GM23338 (cell line): Measurements from ENCODE around the gene ANKRD63. TPM values are rescaled to one million over a fixed set of nuclear protein-coding genes. Genes with fewer than 3 reads are reported as not detected.

Source experiments
- ATAC-seq: fragments of 200-7000 bp; cut with Tn5 transposase; 3 replicates; pipeline ENCODE4 v1.9.1; 2020
- DNase-seq: peaks from one replicate; pipeline ENCODE4 v3.0.0-alpha.2; 2015; ENCODE audit warnings: low spot score
- H2AFZ ChIP-seq: fragments of 200-600 bp; sonication (generic); 2 replicates; pipeline ENCODE4 v1.8.0; 2016; ENCODE audit warnings: antibody characterized with exemption, mild to moderate bottlenecking, moderate library complexity
- H3F3A ChIP-seq: fragments of 200-600 bp; sonication (generic); replicated peaks from 2 replicates; pipeline ENCODE4 v1.8.0; 2017; ENCODE audit warnings: antibody characterized with exemption, mixed run types, low read depth
- H3K27ac ChIP-seq: fragments of 200-600 bp; sonication (generic); 2 replicates; pipeline ENCODE4 v1.6.1; 2016; ENCODE audit warnings: low read depth
- H3K27me3 ChIP-seq: fragments of 200-600 bp; sonication (generic); 2 replicates; pipeline ENCODE4 v1.8.0; 2016; ENCODE audit warnings: mild to moderate bottlenecking, mixed run types, moderate library complexity; ENCODE audit not compliant: insufficient read depth
- H3K36me3 ChIP-seq: fragments of 200-600 bp; sonication (generic); 2 replicates; pipeline ENCODE4 v1.8.0; 2016; ENCODE audit warnings: mild to moderate bottlenecking; ENCODE audit not compliant: insufficient read depth
- H3K4me1 ChIP-seq: fragments of 200-600 bp; sonication (generic); 2 replicates; pipeline ENCODE4 v1.8.0; 2016; ENCODE audit warnings: mild to moderate bottlenecking, moderate library complexity; ENCODE audit not compliant: insufficient read depth
- H3K4me2 ChIP-seq: fragments of 200-600 bp; sonication (generic); 2 replicates; pipeline ENCODE4 v1.7.1; 2017; ENCODE audit warnings: mixed run types
- H3K4me3 ChIP-seq: fragments of 200-600 bp; sonication (generic); 2 replicates; pipeline ENCODE4 v1.6.1; 2016; ENCODE audit warnings: mixed run types
- H3K79me2 ChIP-seq: fragments of 200-600 bp; sonication (generic); replicated peaks from 2 replicates; pipeline ENCODE4 v1.8.0; 2017; ENCODE audit warnings: mild to moderate bottlenecking; ENCODE audit not compliant: insufficient read depth
- H3K9me2 ChIP-seq: fragments of 200-600 bp; sonication (generic); 2 replicates; pipeline ENCODE4 v1.8.0; 2017; ENCODE audit not compliant: insufficient read depth
- H4K20me1 ChIP-seq: fragments of 200-600 bp; sonication (generic); replicated peaks from 2 replicates; pipeline ENCODE4 v1.8.0; 2017; ENCODE audit warnings: mild to moderate bottlenecking; ENCODE audit not compliant: insufficient read depth
- H3K27ac Mint-ChIP-seq: 2 replicates; pipeline ENCODE4 v1.8.0; 2020; ENCODE audit warnings: inconsistent platforms, mild to moderate bottlenecking, moderate library complexity, mixed read lengths
- H3K27me3 Mint-ChIP-seq: 3 replicates; pipeline ENCODE4 v1.8.0; 2022; ENCODE audit warnings: low read depth, mild to moderate bottlenecking, moderate library complexity, mixed read lengths, inconsistent platforms; ENCODE audit not compliant: insufficient read depth, poor library complexity
- H3K36me3 Mint-ChIP-seq: 3 replicates; pipeline ENCODE4 v1.8.0; 2021; ENCODE audit warnings: low read depth, mild to moderate bottlenecking, inconsistent platforms, moderate library complexity, mixed read lengths
- H3K4me1 Mint-ChIP-seq: 3 replicates; pipeline ENCODE4 v1.8.0; 2020; ENCODE audit warnings: mild to moderate bottlenecking, inconsistent platforms, mixed read lengths
- H3K4me3 Mint-ChIP-seq: 3 replicates; pipeline ENCODE4 v1.8.0; 2021; ENCODE audit warnings: moderate library complexity, mild to moderate bottlenecking, inconsistent platforms, mixed read lengths
- H3K9me3 Mint-ChIP-seq: 3 replicates; pipeline ENCODE4 v1.8.0; 2020; ENCODE audit warnings: moderate library complexity, mild to moderate bottlenecking, inconsistent platforms, mixed read lengths
- CREB1 ChIP-seq: fragments of 250-450 bp; sonication (Bioruptor Pico); IDR thresholded peaks from 2 replicates; pipeline ENCODE4 v1.5.0; 2020; ENCODE audit warnings: low read depth, mild to moderate bottlenecking, moderate library complexity
- EZH2 ChIP-seq: fragments of 200-600 bp; sonication (generic); IDR thresholded peaks from one replicate; pipeline ENCODE4 v1.8.0; 2017; ENCODE audit warnings: antibody characterized with exemption, mild to moderate bottlenecking, low read depth; ENCODE audit not compliant: unreplicated experiment
- EZH2phosphoT487 ChIP-seq: fragments of 200-600 bp; sonication (generic); IDR thresholded peaks from one replicate; pipeline ENCODE4 v1.8.1; 2018; ENCODE audit warnings: antibody characterized with exemption; ENCODE audit not compliant: unreplicated experiment
- JUNB ChIP-seq: IDR thresholded peaks from one replicate; pipeline ENCODE4 v1.6.1; 2016; ENCODE audit warnings: antibody characterized with exemption; ENCODE audit not compliant: unreplicated experiment
- NANOG ChIP-seq: IDR thresholded peaks from 2 replicates; pipeline ENCODE4 v1.6.1; 2016; ENCODE audit warnings: antibody characterized with exemption, borderline replicate concordance
- POLR2AphosphoS5 ChIP-seq: IDR thresholded peaks from 2 replicates; pipeline ENCODE4 v1.6.1; 2016; ENCODE audit warnings: antibody characterized with exemption, low read depth
- STAT1 ChIP-seq: IDR thresholded peaks from one replicate; pipeline ENCODE4 v1.6.1; 2016; ENCODE audit warnings: antibody characterized with exemption; ENCODE audit not compliant: unreplicated experiment
- ZNF114 ChIP-seq: fragments of 250-450 bp; sonication (Bioruptor Pico); IDR thresholded peaks from 2 replicates; pipeline ENCODE4 v1.5.0; 2020; ENCODE audit warnings: mild to moderate bottlenecking, moderate library complexity
- ZNF331 ChIP-seq: fragments of 250-450 bp; sonication (Bioruptor Pico); IDR thresholded peaks from 2 replicates; pipeline ENCODE4 v1.5.0; 2020; ENCODE audit warnings: low read depth, mild to moderate bottlenecking, moderate library complexity
- polyA plus RNA-seq: library from polyadenylated mRNA; unstranded; fragments of >200 nt; fragmentation: Nextera tagmentation; extraction: Ambion mirVana; gene quantifications from 2 replicates; pipeline ENCODE4 v1.2.1, GENCODE V29; 2016
- total RNA-seq: library from RNA; depleted of rRNA; stranded (reverse); fragments of >200 nt; shearing (Covaris generic); gene quantifications from 2 replicates; pipeline ENCODE4 v1.2.3, GENCODE V29; 2014
- TF ChIP-seq, protein P1 (sequence below): IDR thresholded peaks from one replicate; pipeline ENCODE4 v1.6.1; 2018; ENCODE audit warnings: antibody characterized with exemption; ENCODE audit not compliant: unreplicated experiment
- TF ChIP-seq, protein P2 (sequence below): fragments of 250-450 bp; sonication (Bioruptor Pico); IDR thresholded peaks from 2 replicates; pipeline ENCODE4 v1.5.0; 2020; ENCODE audit warnings: mild to moderate bottlenecking, moderate library complexity
- TF ChIP-seq, protein P3 (sequence below), 2 experiments: fragments of 200-600 bp in 1 of 2; sonication (generic) in 1 of 2; conservative IDR thresholded peaks; 2 replicates each; pipeline versions ENCODE4 v1.5.1 to v1.6.1; 2016 to 2017; ENCODE audit warnings: antibody characterized with exemption in 2 of 2, low read depth in 2 of 2, mild to moderate bottlenecking in 2 of 2, moderate library complexity in 1 of 2
- TF ChIP-seq, protein P4 (sequence below): IDR thresholded peaks from 2 replicates; pipeline ENCODE4 v1.6.1; 2016; ENCODE audit warnings: antibody characterized with exemption

Gene ANKRD63
- total and polyA plus RNA-seq, 2 experiments from 2014 or later = 0.59 TPM; not detected in 1

DNA sequence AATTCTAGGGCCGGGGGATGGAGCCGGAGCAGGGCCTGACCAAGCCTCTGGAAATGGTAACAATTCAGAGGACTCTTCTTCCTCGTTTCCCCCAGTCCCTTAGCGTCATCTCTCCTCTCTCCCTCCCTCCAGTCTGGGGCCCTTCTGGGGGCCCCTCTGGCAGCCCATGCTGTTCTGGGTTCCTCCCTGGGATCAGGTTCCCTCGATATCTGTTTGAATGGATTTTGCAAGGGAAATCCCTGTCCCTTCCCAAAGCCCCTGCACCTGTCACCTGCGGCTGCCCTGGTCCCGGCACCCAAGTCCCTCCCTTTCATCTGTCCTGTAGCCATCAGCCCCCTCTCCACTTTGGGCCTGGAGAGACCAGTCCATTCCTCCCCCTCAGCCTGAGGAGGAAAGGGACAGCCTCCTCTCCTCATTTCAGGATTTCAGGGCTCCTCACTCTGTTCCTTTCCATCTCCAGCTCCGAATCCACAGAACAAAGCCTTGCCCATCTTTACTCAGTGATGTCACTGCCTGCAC lies 26.5 kb upstream of the ANKRD63 start:
- H3K36me3 Mint-ChIP-seq = no peaks in the 10 kb centered on the region
- peak; percentile 31 for DNase-seq
- H3K36me3 ChIP-seq = no peaks in the 10 kb centered on the region
- H3K9me2 ChIP-seq = no peaks in the 10 kb centered on the region
- peaks cover 31% of the 10 kb centered on the region for H3K4me1 Mint-ChIP-seq
- H3K79me2 ChIP-seq = no peaks in the 10 kb centered on the region
- H3F3A ChIP-seq = 0 out of 2 replicates have a peak, but pooled peaks cover 5% of the 10 kb centered on the region
- H3K27ac ChIP-seq = no peak overlapping the region
- no peaks in the 10 kb centered on the region; the same call in 2 of the 3 replicates for H3K9me3 Mint-ChIP-seq
- peaks cover 29% of the 10 kb centered on the region for H3K4me1 ChIP-seq
- no peak overlapping the region for H2AFZ ChIP-seq
- peaks cover 10% of the 10 kb centered on the region for H3K27me3 Mint-ChIP-seq
- peak overlapping the region; percentile 73 for H3K4me2 ChIP-seq
- peaks cover 3% of the 10 kb centered on the region; the same call in 1 of the 2 replicates for H3K27me3 ChIP-seq
- no peak overlapping the region; the same call in 1 of the 2 replicates for H3K4me3 ChIP-seq
- TF ChIP-seq ZNF331 (CRISPR knock-in tag) = no peak
- TF ChIP-seq, protein P1, sequence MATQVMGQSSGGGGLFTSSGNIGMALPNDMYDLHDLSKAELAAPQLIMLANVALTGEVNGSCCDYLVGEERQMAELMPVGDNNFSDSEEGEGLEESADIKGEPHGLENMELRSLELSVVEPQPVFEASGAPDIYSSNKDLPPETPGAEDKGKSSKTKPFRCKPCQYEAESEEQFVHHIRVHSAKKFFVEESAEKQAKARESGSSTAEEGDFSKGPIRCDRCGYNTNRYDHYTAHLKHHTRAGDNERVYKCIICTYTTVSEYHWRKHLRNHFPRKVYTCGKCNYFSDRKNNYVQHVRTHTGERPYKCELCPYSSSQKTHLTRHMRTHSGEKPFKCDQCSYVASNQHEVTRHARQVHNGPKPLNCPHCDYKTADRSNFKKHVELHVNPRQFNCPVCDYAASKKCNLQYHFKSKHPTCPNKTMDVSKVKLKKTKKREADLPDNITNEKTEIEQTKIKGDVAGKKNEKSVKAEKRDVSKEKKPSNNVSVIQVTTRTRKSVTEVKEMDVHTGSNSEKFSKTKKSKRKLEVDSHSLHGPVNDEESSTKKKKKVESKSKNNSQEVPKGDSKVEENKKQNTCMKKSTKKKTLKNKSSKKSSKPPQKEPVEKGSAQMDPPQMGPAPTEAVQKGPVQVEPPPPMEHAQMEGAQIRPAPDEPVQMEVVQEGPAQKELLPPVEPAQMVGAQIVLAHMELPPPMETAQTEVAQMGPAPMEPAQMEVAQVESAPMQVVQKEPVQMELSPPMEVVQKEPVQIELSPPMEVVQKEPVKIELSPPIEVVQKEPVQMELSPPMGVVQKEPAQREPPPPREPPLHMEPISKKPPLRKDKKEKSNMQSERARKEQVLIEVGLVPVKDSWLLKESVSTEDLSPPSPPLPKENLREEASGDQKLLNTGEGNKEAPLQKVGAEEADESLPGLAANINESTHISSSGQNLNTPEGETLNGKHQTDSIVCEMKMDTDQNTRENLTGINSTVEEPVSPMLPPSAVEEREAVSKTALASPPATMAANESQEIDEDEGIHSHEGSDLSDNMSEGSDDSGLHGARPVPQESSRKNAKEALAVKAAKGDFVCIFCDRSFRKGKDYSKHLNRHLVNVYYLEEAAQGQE = no peak
- TF ChIP-seq ZNF114 (CRISPR knock-in tag) = no peak
- TF ChIP-seq, protein P2, sequence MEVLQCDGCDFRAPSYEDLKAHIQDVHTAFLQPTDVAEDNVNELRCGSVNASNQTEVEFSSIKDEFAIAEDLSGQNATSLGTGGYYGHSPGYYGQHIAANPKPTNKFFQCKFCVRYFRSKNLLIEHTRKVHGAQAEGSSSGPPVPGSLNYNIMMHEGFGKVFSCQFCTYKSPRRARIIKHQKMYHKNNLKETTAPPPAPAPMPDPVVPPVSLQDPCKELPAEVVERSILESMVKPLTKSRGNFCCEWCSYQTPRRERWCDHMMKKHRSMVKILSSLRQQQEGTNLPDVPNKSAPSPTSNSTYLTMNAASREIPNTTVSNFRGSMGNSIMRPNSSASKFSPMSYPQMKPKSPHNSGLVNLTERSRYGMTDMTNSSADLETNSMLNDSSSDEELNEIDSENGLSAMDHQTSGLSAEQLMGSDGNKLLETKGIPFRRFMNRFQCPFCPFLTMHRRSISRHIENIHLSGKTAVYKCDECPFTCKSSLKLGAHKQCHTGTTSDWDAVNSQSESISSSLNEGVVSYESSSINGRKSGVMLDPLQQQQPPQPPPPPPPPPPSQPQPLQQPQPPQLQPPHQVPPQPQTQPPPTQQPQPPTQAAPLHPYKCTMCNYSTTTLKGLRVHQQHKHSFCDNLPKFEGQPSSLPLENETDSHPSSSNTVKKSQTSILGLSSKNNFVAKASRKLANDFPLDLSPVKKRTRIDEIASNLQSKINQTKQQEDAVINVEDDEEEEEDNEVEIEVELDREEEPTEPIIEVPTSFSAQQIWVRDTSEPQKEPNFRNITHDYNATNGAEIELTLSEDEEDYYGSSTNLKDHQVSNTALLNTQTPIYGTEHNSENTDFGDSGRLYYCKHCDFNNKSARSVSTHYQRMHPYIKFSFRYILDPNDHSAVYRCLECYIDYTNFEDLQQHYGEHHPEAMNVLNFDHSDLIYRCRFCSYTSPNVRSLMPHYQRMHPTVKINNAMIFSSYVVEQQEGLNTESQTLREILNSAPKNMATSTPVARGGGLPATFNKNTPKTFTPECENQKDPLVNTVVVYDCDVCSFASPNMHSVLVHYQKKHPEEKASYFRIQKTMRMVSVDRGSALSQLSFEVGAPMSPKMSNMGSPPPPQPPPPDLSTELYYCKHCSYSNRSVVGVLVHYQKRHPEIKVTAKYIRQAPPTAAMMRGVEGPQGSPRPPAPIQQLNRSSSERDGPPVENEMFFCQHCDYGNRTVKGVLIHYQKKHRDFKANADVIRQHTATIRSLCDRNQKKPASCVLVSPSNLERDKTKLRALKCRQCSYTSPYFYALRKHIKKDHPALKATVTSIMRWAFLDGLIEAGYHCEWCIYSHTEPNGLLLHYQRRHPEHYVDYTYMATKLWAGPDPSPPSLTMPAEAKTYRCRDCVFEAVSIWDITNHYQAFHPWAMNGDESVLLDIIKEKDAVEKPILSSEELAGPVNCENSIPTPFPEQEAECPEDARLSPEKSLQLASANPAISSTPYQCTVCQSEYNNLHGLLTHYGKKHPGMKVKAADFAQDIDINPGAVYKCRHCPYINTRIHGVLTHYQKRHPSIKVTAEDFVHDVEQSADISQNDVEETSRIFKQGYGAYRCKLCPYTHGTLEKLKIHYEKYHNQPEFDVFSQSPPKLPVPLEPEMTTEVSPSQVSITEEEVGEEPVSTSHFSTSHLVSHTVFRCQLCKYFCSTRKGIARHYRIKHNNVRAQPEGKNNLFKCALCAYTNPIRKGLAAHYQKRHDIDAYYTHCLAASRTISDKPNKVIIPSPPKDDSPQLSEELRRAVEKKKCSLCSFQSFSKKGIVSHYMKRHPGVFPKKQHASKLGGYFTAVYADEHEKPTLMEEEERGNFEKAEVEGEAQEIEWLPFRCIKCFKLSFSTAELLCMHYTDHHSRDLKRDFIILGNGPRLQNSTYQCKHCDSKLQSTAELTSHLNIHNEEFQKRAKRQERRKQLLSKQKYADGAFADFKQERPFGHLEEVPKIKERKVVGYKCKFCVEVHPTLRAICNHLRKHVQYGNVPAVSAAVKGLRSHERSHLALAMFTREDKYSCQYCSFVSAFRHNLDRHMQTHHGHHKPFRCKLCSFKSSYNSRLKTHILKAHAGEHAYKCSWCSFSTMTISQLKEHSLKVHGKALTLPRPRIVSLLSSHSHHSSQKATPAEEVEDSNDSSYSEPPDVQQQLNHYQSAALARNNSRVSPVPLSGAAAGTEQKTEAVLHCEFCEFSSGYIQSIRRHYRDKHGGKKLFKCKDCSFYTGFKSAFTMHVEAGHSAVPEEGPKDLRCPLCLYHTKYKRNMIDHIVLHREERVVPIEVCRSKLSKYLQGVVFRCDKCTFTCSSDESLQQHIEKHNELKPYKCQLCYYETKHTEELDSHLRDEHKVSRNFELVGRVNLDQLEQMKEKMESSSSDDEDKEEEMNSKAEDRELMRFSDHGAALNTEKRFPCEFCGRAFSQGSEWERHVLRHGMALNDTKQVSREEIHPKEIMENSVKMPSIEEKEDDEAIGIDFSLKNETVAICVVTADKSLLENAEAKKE (CRISPR knock-in tag) = no peak
- TF ChIP-seq, protein P3, sequence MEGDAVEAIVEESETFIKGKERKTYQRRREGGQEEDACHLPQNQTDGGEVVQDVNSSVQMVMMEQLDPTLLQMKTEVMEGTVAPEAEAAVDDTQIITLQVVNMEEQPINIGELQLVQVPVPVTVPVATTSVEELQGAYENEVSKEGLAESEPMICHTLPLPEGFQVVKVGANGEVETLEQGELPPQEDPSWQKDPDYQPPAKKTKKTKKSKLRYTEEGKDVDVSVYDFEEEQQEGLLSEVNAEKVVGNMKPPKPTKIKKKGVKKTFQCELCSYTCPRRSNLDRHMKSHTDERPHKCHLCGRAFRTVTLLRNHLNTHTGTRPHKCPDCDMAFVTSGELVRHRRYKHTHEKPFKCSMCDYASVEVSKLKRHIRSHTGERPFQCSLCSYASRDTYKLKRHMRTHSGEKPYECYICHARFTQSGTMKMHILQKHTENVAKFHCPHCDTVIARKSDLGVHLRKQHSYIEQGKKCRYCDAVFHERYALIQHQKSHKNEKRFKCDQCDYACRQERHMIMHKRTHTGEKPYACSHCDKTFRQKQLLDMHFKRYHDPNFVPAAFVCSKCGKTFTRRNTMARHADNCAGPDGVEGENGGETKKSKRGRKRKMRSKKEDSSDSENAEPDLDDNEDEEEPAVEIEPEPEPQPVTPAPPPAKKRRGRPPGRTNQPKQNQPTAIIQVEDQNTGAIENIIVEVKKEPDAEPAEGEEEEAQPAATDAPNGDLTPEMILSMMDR (conservative IDR thresholded peaks at IDR 0.05; ENCODE audit: low read depth in 2 of 2) = no peak
- no peak for TF ChIP-seq JUNB
- TF ChIP-seq POLR2AphosphoS5 = no peak
- no peak for TF ChIP-seq CREB1 (CRISPR knock-in tag)
- TF ChIP-seq EZH2phosphoT487 = no peak
- TF ChIP-seq, protein P4, sequence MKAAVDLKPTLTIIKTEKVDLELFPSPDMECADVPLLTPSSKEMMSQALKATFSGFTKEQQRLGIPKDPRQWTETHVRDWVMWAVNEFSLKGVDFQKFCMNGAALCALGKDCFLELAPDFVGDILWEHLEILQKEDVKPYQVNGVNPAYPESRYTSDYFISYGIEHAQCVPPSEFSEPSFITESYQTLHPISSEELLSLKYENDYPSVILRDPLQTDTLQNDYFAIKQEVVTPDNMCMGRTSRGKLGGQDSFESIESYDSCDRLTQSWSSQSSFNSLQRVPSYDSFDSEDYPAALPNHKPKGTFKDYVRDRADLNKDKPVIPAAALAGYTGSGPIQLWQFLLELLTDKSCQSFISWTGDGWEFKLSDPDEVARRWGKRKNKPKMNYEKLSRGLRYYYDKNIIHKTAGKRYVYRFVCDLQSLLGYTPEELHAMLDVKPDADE = no peak
- TF ChIP-seq STAT1 = no peak
- TF ChIP-seq NANOG = no peak
- TF ChIP-seq EZH2 = no peak
- no peak; the same call in 2 of the 3 replicates for ATAC-seq
- no peak overlapping the region; the same call in 2 of the 3 replicates for H3K4me3 Mint-ChIP-seq
- no peak overlapping the region for H3K27ac Mint-ChIP-seq
- no peaks in the 10 kb centered on the region for H4K20me1 ChIP-seq
